ENCODE data around the gene CD24.

The CD24 gene

GRCh38 chr6:106967936-106968555, 6.5 kb downstream of the CD24 start:
- no peak for DNase-seq (ENCODE audit: low spot score)

- no peak for DNase-seq (ENCODE audit: low spot score)
Measured at GRCh38 chr6:106966671-106967640, 7.6 kb downstream of the CD24 start.

GRCh38 chr6:106966229-106966628, 8.3 kb downstream of the CD24 start:
- DNase-seq (ENCODE audit: low spot score) = no peak

- DNase-seq (ENCODE audit: low spot score) = no peak
Measured at GRCh38 chr6:106964954-106965353, 9.6 kb downstream of the CD24 start.

- DNase-seq (ENCODE audit: low spot score) = no peak
Measured at GRCh38 chr6:106964099-106964498, 10.4 kb downstream of the CD24 start.

GRCh38 chr6:106963544-106963943, 11.0 kb downstream of the CD24 start:
- DNase-seq (ENCODE audit: low spot score) = no peak

GRCh38 chr6:106961801-106962200, 12.7 kb downstream of the CD24 start:
- no peak for DNase-seq (ENCODE audit: low spot score)

GRCh38 chr6:106961136-106961535, 13.4 kb downstream of the CD24 start:
- DNase-seq (ENCODE audit: low spot score) = no peak

- DNase-seq (ENCODE audit: low spot score) = no peak
Measured at GRCh38 chr6:106959985-106960384, 14.5 kb downstream of the CD24 start.

GRCh38 chr6:106939848-106940247, 34.7 kb downstream of the CD24 start:
- DNase-seq (ENCODE audit: low spot score) = no peak

- no peak for DNase-seq (ENCODE audit: low spot score)
Measured at GRCh38 chr6:106939208-106939607, 35.3 kb downstream of the CD24 start.

GRCh38 chr6:106927531-106928398, 46.8 kb downstream of the CD24 start:
- no peak for DNase-seq (ENCODE audit: low spot score)

GRCh38 chr6:106925948-106926347, 48.6 kb downstream of the CD24 start:
- DNase-seq (ENCODE audit: low spot score) = no peak

GRCh38 chr6:106924694-106925523, 49.6 kb downstream of the CD24 start:
- DNase-seq (ENCODE audit: low spot score) = no peak

GRCh38 chr6:106922626-106923025, 51.9 kb downstream of the CD24 start:
- DNase-seq (ENCODE audit: low spot score) = no peak
